GM18498 (cell line): ENCODE results near the gene INO80E.
A peak's percentile ranks its signal among the peaks of the same experiment; 100 is the strongest.

ENCODE experiments used
- ATAC-seq: cut with Tn5 transposase; IDR thresholded peaks from one replicate; pipeline ENCODE4 v1.9.1; 2021; ENCODE audit warnings: mild to moderate bottlenecking, moderate library complexity; ENCODE audit not compliant: unreplicated experiment

Gene INO80E

DNA sequence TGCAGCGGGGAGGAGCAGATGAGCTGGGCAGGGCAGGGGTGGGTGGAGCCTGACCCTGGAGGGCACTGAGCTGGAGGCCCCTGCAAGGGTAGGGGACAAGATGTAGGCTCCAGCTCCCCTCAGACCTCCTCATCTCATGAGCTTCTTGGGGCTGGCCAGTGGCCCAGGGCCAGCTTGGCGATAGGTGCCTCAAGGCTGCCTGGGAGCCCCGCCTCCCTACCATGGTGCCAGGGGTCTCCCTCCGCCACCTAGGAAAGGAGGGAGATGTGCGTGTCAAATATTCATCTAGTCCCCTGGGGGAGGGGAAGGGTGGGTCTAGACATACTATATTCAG, 4.5 kb upstream of the INO80E start:
- no peak for ATAC-seq

DNA sequence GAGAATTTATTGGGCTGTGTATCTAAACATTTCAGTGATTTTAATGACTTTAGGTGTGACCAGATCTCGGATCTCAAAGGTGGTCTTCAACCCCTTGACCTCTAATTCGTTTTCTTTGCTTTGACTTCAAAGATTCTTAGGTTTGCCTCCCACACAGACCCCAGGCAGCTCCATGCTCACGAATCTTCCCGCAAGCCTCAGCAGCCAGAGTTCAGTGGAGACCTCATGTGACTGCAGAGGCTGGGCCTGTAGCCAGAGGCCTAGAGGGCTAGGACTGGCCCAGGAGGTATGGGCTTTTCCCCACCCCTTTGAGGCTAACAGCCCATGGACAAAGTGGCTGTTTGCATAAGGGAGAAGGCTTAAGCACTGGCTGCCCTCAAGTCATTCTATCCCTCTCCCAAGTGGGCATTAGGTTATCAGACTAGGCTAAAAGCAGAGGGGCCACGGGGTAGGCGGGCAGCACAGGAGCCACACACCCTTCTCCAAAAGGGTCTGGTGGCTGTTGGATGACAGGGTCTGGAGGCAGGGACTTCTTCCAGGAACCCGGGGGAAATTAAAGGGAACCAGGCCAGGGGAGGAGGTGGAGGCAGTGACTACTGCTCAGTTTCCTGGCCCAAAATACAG, 3.6 kb upstream of the INO80E start:
- ATAC-seq = no peak

GRCh38 chr16:29993191-29993902, 2.7 kb upstream of the INO80E start:
- no peak for ATAC-seq

DNA sequence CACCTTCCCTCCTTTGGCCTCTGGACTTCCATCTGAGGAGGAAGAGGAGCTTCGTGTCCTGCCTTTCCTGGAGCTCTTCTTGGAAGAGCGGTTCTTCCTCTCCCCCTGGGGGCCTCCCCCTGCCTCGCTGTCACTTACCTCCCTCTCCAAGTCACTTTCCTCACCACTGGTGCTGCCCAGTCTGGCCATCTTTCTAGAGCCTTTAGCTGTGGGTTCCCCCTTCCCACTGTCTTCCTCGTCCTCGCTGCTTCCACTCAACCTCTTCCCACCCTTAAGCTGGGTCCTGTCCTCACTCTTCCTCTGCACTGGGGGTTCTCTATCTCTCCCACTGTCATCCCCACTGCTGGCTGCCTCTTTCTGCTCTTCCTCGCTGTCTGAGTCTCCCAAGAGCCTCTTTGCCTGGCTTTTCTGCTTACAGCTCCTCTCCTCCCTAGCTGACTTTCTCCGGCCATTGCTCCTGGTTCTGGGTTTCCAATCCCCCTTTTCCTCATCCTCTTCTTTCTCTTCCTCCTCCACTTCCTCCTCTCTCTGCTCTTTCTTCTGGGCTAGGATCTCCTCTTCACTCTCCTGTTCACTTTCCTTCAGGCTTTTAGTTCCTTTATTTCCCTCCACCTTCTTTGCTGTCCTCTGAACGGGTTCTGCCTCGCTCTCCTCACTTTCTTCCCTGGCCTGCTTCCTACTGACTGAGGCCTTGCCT, 2.0 kb upstream of the INO80E start:
- ATAC-seq = no peak

DNA sequence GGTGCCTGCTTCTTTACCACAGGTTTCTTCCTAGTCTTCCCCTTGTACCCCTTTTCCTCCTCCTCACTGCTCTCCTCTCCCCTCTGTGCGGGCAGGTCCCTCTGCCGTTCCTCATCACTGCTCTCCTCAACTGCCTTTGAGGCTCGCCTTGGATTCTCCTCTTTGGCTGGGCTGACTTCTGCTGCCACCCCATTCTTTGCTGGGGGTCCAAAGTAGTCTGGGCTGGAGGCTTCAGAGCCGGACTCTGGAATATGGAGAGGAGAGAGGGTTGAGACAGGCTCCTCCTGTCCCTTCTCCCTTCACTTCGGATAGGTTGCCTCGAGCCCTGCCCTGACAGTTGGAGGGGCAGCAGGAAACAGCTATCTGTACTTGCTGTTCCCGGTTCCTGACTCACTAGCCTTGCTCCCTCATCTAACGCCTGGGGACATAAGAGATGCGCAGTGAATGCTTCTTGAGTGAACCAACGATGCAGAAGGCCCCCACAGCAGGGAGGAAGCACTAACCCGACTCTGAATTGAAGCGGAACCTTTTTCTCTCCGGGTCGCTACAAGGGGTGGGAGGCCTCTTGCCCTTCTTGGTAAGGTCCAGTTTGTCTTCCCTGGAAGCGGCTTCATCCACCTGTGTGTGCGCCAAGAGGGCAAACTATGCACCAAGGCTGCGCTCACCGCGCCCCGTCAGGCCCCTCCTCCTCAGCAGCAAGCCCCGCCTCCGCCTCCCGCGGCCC, 1.3 kb upstream of the INO80E start:
- no peak for ATAC-seq

GRCh38 chr16:29995324-29995910, 624 bp upstream of the INO80E start, which contains the start of gene HIRIP3:
TSS of gene HIRIP3 (minus strand) at chr16:29995617. CDS start at chr16:29995605, 12 bp downstream.
- peak; percentile 54 for ATAC-seq

GRCh38 chr16:29996766-29997250, 767 bp downstream of the INO80E start:
- ATAC-seq = no peak

DNA sequence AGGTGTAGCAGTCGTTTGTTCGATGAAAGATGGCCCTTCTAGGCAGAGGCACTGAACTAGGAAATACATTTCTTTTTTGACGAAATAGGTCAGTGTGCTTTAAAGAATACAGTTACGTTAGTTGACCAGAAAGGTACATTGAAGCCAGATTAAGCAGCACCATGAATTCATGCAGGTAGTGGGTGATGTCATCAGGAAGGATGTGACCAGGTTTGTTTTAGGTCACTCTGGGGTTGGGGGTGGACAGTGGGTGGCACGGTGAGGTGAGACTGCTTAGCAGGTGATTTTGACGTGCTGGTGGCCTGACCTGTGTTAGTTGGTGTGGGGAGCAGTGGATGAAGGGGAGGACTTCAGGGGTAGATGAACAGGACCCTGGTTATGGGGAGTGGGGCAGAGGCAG, 3.6 kb downstream of the INO80E start:
- no peak for ATAC-seq

- no peak for ATAC-seq
These were observed 4.9 kb downstream of the INO80E start for GRCh38 chr16:30000735-30001631.

DNA sequence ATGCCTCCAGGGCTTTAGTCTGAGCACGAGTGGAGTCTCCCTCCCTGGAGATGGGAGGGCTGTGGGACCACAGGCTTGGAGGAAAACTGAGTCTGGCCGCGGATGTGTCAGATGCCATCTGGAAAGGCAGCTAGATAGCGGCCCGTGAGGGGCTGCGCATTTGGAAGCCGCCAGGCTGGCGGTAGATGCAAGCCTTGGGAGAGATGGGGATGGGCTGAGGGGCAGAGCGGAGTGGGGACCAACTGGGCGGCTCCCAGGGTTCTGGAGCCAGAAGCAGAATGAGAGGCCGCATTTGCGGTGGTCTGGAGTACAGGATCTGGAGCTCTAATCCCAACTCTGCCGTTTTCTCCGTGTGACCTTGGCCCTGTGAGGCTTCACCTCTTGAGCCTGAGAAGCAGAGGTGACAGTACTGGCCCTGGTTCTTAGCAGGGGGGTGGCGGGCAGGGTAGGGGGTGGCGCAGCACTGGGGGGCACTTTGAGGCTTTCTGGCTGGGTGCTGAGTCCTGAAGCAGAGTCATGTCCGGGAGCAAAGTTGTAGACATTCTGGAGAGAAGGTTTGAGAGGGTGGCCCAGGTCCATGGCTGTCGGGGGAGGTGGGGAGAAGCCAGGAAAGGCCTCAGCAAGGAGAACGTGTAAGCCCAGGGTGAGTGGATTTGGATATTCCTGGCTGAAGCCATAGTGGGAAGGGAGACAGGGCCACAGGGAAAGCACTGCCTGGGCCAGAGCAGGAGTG, 6.7 kb downstream of the INO80E start:
- no peak for ATAC-seq

DNA sequence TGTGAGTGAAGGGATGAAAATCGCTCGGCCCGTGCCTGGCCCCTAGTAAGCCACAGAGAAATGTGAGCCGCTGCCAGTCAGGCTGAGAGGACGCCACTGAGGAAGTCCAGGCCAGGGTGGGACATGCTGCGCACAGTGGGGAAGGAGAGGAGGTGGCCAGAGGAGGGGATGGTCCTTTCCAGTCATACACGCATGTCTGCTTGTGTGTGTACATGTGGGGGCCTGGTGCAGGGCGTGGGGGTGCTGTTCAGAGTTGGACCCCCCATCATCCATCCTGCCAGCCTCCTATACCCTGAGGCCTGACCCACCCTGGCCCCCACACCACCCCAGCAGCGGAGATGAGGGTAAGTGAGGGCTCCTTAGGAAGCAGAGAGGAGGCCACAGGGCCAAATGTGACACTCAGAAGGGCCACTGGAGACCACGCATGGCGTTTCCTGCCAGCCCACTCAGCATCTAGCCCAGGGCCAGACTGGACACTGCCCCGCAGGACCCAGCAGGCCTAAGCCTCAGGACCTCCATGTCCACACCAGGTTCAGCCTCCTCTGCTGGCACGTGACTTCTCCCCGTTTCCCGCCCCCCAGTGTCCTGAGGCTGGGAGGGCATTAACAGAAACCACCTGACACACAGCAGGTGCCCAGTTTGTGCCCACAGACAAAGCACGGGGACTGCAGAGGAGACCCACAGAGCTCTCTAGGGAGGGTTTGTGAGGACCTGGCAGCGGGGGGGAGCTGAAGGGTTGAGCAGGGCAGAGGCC, 7.8 kb downstream of the INO80E start:
- no peak for ATAC-seq

DNA sequence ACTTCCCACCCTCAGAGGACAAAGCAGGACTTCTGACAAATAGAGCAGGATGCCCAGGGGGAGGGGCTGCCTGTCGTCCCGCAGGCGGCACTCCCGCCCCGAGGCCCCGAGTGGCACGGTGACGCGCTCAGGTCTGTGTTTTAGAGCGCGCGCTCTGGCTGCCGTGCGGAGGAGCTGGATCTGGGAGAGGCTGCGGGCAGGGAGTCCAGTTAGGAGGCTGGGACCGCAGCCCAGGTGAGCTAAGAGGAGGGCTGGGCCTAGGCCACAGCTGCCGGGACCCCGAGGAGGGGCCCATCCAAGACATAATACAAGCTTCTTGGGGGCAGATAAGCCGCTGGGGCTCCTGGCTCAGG, 8.4 kb downstream of the INO80E start:
- no peak for ATAC-seq

DNA sequence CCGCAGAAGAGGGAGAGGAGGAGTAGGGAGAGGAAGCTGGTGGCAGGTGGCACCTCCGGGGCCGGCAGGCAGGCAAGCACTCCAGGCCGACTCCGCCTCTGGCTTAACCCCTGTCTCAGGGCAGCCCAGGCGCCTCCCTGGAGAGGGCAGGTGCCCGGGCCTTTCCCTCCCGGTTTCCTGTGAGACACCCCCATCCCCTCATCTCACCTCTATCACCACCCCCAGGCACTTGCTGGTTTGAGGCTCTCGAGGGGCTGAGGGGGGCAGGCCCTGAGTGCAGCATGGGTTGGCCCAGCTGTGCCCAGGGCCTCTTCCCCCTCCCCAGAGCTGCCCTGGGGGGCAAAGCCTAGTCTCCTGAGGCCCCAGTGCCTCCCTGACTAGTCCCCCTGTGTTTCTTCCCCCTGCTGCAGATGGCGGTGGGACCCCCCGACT, 8.8 kb downstream of the INO80E start:
- ATAC-seq = no peak

- no peak for ATAC-seq
These were observed 9.5 kb downstream of the INO80E start for GRCh38 chr16:30005341-30006094.

DNA sequence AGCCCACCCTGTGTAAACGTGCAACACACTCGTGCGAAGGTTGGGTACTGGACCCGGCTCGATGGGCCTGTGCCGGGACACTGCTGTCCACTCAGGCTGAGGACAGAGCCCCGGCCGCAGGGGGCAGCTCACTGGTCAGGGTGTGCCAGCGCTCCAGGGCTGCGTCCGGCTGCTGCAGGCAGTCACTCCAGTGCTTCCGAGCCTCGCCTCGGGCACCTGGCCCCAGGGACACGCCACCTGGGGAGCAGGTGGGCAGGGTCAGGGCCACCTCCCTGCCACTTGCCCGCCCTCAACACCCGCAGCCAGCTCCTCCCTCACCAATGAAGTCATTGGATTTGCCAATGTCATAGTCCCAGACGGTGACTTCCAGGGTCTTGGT, 10.0 kb downstream of the INO80E start:
- no peak for ATAC-seq

GRCh38 chr16:30006659-30007377, 10.8 kb downstream of the INO80E start:
- ATAC-seq = no peak

- ATAC-seq = no peak
These were observed 11.4 kb downstream of the INO80E start for GRCh38 chr16:30007378-30007895.
